ENCODE measurements around the gene FLT1.
A peak's percentile ranks its signal among the peaks of the same experiment; 100 is the strongest.

The FLT1 gene

DNA sequence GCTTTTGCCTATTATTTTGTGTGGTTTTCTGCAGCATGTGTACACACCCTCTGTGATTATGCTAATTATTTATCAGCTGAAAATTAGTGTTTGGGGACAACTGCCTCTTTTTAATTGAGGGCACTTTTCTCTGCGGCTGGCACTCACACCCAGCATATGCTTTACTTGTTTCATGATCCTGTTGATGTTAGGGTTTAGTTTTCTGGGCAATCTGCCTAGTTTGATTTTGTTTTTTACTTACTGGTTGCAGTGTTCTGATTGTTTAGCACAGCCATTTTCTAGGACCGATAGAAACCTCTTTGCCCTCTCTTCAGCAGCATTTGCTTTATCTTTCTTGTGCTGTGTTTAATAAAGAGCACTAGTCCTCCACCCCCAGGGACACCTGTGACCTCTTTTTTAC is 195.0 kb downstream of the FLT1 start:
- DNase-seq = no peak

DNA sequence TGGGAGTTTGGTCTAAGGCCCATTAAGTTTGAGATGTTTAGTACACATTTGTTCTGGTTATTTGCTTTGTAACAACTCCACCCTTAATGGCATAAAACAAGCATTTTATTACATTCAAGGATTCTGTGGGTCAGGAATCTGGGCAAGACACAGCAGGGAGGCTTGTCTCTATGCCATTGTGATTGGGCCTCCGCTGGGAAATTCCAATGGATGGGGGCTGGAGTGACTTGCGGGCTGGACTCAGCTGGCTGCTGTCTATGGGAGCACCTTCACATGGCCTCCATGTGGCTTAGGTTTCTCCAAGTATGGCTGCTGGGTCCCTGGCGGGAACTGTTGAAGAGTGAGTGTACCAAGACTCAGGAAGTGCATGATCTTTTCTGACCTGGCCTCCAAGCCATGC is 197.6 kb downstream of the FLT1 start:
- DNase-seq = no peak

DNA sequence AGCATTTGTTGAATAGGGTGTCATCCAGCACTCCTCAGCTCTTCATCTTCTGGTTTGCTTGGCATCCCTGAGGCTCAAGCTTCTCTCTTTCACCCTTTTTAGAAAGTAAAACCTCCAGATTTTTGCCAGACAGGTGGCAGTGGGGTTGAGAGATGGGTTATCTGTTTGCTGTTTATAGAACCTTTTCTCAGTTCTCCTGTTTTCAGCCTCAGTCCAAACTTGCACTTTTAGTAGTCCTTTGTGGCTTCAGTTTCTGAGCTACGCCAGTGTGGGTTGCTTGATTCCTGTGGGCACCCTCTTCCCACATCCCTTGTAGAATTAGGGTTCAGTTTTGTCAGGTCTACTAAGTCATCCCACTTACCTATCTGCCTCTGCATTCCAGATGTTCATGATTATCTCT is 208.7 kb downstream of the FLT1 start:
- DNase-seq = no peak

DNA sequence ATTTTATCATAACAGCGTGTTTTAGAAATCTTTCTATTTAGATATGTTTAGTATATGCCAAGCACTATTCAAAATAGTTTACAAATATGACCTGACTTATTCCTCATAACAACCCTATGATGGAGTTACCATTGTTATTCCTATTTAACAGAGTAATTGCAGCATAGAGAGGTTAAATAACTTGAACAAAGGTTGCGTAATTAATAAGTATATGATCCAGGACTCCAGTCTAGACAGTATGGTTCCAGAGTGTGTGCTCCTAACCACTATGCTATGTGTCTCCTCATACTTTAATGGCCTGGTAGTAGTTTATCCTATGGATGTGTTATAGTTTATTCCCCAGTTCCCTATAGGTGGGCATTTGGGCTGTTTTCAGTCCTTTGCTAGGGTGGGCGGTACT is 211.3 kb downstream of the FLT1 start:
- DNase-seq = no peak

DNA sequence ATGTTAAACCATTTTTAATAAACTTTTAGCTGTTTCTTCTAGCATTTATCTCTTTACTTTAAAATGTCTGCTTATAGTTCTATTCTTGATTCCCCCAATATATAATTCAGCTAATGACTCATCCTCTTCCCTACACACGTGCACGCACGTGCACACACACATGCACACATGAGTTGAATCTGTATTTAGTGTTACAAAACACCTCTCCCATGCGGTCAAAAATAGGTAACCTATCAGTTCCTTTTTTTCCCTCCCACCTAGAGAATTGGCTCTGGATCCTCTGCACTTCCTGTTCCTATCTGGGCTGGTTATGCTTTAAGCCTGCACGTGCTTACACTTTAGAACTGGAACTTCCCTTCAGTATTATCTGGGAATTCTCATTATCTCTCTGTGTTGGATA is 212.5 kb downstream of the FLT1 start:
- DNase-seq = no peak

DNA sequence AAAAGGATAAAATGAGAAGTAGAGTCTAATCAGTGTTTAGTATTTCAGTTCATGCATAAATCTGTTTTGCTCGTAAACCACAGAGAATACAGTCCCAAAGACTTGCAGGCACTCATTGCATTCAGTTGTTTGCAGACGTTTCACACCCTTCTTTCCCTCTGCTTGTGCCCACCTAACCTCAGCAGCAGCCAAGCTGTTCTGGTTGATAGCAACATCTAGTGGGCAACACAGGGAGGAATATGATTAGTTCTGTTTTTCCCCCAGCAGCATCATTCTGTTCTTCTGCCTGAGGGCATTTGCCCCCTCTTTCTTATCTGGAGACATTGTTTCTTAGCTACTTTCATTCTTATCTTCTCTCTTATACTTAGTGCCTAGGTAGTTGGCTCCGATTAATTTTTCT is 221.0 kb downstream of the FLT1 start:
- no peak for DNase-seq

DNA sequence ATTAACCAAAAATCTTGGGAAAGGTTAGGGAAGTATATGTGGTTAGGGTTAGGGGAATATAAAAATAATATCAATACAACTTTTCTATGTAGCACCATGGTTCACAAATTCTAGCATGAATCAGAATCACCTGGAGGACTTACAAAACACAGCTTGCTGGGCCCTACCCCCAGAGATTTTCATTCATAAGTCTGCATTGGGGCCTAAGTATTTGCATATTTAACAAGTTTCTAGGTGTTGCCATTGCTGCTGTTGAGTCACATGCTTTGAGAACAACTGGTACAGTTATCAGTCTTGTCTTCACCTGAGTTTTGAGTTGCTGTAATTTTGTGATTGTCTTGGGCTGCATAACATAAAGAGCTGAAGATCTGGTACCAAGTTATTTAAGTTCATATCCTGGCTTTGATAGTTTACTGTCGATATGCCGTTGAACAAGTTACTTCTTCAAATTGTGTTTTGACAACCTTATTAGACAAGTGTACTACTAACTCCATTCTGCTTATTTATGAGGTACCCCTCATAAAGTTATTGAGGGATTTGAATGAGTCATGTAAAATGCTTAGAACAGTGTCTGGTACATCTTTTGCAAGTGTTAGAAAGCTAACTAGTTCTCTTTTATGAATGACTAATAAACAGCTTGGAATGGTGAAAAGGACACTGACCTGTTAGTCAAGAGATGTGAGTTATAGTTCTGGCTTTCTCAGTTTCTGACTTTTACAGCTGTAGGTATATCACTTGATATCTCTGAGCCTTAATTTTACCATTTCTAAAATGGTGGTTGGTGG is 223.7 kb downstream of the FLT1 start:
- DNase-seq = no peak

DNA sequence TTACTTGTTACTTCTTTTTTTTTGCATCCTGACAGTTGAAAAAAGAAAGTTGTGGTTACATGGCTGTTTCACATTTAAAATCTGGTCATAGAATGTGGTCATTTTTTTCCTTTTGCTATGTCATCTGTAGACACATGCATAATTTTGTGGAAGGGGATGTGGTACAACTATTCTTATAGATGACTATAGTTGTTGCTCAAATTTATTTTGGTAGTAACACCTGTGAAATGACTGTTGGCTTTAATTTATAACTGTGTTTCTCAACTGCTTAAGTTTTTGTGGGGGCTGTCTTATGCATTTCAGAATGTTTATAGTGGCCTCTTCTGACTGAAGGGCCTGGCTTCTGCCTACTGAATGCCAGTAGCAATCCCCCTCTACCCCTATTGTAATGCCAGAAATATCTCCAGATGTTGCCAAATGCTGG is 226.1 kb downstream of the FLT1 start:
- DNase-seq = peak; percentile 80

DNA sequence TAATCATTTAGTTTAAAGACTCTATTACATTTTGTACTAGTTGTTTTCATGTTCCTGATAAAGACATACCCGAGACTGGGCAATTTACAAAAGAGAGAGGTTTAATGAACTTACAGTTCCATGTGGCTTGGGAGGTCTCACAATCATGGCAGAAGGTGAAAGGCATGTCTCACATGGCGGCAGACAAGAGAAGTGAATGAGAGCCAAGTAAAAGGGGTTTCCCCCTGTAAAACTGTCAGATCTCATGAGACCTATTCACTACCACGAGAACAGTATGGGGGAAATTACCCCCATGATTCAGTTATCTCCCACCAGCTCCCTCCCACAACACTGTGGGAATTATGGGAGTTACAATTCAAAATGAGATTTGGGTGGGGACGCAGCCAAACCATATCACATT is 227.4 kb downstream of the FLT1 start:
- peak; percentile 5 for DNase-seq

DNA sequence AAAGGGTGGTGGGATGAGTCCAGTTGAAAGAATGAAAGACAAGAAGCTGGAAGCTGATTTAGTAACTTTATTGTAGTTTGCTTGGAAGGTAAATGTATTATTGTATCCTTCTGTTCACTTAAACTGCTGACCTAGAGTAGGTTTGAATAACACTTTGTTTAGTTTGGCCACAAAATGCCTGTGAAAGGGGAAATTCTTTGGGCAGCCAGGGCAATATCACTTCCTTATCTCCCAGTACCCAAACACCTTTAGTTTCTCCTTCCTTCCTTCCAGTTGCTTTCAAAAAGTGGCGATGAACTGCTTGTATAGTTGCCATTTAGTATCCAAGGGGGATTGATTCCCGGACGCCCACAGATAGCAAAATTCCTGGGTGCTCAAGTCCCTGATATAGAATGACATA is 236.5 kb downstream of the FLT1 start:
- no peak for DNase-seq

DNA sequence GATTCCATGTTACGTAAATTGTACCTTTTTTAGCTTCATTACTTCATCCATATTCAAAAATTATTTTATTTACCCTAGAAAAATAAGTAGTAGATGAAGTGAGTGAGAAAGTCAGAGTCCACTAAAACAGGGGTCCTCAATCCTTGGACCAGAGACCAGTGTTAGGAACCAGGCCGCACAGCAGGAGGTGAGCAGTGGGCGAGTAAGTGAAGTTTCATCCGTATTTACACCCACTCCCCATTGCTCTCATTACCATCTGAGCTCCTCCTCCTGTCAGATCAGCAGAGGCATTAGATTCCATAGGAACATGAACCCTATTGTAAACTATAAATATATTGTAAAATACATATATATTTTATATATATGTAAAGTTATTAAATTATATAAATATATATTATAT is 237.6 kb downstream of the FLT1 start:
- DNase-seq = no peak

DNA sequence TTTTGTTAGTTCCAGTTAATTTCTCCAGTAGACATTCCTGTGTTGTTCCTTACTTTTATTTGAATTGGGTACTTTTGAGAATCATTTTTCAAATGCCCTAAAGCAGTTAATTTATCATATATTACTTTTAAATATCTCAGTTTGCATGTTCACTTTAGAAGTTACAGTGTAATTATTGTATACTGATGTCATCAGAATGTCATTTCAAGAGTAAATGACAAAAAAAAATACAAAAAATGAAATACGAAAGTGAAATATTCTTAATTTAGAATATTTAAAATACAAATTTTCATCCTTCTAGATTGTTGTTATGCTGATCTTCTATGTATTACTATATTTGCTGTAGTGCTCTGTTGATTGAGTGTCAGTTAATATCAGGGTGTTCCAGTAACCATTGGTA is 242.4 kb downstream of the FLT1 start:
- no peak for DNase-seq

DNA sequence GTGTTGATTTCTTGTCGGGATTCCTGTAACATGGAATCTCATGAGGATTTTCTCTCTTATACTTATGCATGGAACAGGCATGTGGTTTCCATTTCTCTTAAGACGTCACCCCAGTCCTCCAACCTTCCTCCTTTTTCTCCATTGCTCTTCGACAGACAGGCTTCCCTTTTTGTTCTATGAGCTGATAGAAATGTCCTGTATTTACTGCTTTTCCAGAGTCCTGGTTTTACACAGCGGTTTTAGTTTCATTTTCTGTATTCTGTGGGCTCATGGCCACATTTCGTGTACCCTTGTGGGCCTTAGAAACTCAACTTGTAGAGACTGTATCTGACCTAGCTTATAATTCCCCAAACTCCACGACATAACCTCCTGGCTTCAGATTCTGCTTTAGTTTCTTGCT is 243.5 kb downstream of the FLT1 start:
- DNase-seq = no peak

DNA sequence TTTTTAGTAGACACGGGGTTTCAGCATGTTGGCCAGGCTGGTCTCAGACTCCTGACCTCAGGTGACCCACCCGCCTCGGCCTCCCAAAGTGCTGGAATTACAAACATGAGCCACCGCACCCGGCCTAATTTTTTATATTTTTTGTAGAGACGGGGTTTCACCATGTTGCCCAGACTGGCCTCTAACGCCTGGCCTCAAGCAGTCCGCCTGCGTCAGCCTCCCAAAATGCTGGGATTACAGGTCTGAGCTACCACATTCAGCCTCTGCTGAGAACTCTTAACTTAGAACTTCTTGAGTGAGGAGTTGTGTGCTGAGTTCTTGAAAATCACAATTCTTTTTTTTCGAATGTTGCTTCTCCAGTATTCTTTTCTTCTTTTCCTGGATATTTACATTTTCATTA is 244.4 kb downstream of the FLT1 start:
- DNase-seq = no peak
